GM21576 (cell line): Measurements from ENCODE around the gene NBAS.
"Not testable (repeated sequence)": the region's sequence is repeated elsewhere in the genome, so short reads cannot be mapped to it uniquely, and the experiment has no call there.

Experiments
- ATAC-seq: cut with Tn5 transposase; IDR thresholded peaks from one replicate; pipeline ENCODE4 v1.9.1; 2021; ENCODE audit warnings: mild to moderate bottlenecking, moderate library complexity; ENCODE audit not compliant: unreplicated experiment

Gene NBAS

GRCh38 chr2:15325296-15325695 is 235.8 kb downstream of the NBAS start:
- no peak for ATAC-seq

GRCh38 chr2:15323227-15323626 is 237.9 kb downstream of the NBAS start:
- no peak for ATAC-seq

- ATAC-seq = not testable (repeated sequence)
These were observed 239.7 kb downstream of the NBAS start for GRCh38 chr2:15321481-15321880.

- no peak for ATAC-seq
These were observed 244.7 kb downstream of the NBAS start for GRCh38 chr2:15316370-15316814.

- no peak for ATAC-seq
These were observed 245.7 kb downstream of the NBAS start for GRCh38 chr2:15315411-15315810.

- peak; percentile 65 for ATAC-seq
These were observed 247.5 kb downstream of the NBAS start for GRCh38 chr2:15313657-15314056.

GRCh38 chr2:15311926-15312325 is 249.2 kb downstream of the NBAS start:
- ATAC-seq = no peak

GRCh38 chr2:15311201-15311907 is 249.8 kb downstream of the NBAS start:
- ATAC-seq = peak; percentile 64

GRCh38 chr2:15307526-15307925 is 253.6 kb downstream of the NBAS start:
- no peak for ATAC-seq

- ATAC-seq = no peak
These were observed 254.4 kb downstream of the NBAS start for GRCh38 chr2:15306706-15307105.

- no peak for ATAC-seq
These were observed 257.3 kb downstream of the NBAS start for GRCh38 chr2:15303874-15304273.

GRCh38 chr2:15302154-15302553 is 259.0 kb downstream of the NBAS start:
- no peak for ATAC-seq

GRCh38 chr2:15300624-15301573 is 260.2 kb downstream of the NBAS start:
- ATAC-seq = no peak

GRCh38 chr2:15299904-15300520 is 261.1 kb downstream of the NBAS start:
- no peak for ATAC-seq

- ATAC-seq = no peak
These were observed 262.4 kb downstream of the NBAS start for GRCh38 chr2:15298770-15299169.

- no peak for ATAC-seq
These were observed 267.7 kb downstream of the NBAS start for GRCh38 chr2:15293262-15293937.

GRCh38 chr2:15287447-15288184 is 273.5 kb downstream of the NBAS start:
- ATAC-seq = no peak

GRCh38 chr2:15284614-15285013 is 276.5 kb downstream of the NBAS start:
- ATAC-seq = no peak

- ATAC-seq = no peak
These were observed 279.5 kb downstream of the NBAS start for GRCh38 chr2:15281681-15282080.

- ATAC-seq = no peak
These were observed 281.8 kb downstream of the NBAS start for GRCh38 chr2:15279201-15279876.
